Measurements from ENCODE around the gene PCDHB11.
"Not testable (repeated sequence)": the region's sequence is repeated elsewhere in the genome, so short reads cannot be mapped to it uniquely, and the experiment has no call there.

Gene PCDHB11

DNA sequence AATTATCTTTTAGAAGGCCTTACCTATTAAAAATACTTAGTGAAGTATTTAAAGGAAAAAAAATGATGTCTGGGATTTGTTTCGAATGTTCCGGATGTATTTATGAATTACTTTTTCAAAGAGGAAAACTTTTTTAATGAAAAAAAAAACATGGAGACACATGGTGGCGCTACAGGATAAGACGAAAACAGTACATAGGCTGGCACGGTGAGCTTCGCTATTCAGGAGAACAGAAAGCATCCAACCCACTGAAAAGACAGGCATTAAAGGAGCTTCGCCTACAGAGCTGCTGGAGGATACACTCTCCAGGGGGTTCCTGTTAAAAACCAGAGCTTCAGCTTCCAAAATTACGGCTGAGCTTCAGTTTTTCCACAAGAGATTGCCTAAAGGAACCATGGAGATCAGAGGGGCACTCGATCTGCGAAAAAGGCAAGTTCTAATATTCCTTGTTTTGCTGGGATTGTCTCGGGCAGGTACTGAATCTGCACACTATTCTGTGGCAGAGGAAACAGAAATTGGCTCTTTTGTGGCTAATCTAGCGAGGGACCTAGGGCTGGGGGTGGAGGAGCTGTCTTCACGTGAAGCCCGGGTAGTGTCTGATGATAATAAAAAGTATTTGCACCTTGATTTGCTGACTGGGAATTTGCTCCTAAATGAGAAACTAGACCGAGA is 23.8 kb downstream of the PCDHB11 start, which contains the start of gene PCDHB14:
Gene PCDHB14 (plus strand): TSS at position 232 of the 672 bp plus-strand sequence. CDS start 163 bp downstream, at position 395.
- Histone ChIP-seq H3K36me3 (ENCODE audit: control insufficient read depth, insufficient read depth, low read length) (no peaks in the 10 kb centered on the region), H3K27me3 (ENCODE audit: control insufficient read depth, insufficient read depth, low read length) (no peaks in the 10 kb centered on the region), H3K79me2 (no peaks in the 10 kb centered on the region), H3K9ac (no peak within 1 kb of the TSS), H3K4me3 (ENCODE audit: low read depth, low read length) (peak within 1 kb of the TSS; percentile 36), H3K27ac (no peak within 1 kb of the TSS), H3K9me3 (ENCODE audit: control insufficient read depth, low read length) (peaks cover 6% of the 10 kb centered on the region), H3K4me2 (ENCODE audit: low read length) (peak within 1 kb of the TSS; percentile 58), H3K4me1 (no peaks in the 10 kb centered on the region), H2AFZ (no peak within 1 kb of the TSS)
- TF ChIP-seq, protein P1, sequence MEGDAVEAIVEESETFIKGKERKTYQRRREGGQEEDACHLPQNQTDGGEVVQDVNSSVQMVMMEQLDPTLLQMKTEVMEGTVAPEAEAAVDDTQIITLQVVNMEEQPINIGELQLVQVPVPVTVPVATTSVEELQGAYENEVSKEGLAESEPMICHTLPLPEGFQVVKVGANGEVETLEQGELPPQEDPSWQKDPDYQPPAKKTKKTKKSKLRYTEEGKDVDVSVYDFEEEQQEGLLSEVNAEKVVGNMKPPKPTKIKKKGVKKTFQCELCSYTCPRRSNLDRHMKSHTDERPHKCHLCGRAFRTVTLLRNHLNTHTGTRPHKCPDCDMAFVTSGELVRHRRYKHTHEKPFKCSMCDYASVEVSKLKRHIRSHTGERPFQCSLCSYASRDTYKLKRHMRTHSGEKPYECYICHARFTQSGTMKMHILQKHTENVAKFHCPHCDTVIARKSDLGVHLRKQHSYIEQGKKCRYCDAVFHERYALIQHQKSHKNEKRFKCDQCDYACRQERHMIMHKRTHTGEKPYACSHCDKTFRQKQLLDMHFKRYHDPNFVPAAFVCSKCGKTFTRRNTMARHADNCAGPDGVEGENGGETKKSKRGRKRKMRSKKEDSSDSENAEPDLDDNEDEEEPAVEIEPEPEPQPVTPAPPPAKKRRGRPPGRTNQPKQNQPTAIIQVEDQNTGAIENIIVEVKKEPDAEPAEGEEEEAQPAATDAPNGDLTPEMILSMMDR (IDR thresholded peaks at IDR 0.05), result no peak

DNA sequence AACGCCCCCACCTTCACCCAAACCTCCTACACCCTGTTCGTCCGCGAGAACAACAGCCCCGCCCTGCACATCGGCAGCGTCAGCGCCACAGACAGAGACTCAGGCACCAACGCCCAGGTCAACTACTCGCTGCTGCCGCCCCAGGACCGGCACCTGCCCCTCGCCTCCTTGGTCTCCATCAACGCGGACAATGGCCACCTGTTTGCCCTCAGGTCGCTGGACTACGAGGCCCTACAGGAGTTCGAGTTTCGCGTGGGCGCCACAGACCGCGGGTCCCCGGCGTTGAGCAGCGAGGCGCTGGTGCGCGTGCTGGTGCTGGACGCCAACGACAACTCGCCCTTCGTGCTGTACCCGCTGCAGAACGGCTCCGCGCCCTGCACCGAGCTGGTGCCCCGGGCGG is 25.4 kb downstream of the PCDHB11 start:
- not testable (repeated sequence) for H3K9me3 ChIP-seq (ENCODE audit: control insufficient read depth, low read length); H2AFZ ChIP-seq; H3K4me1 ChIP-seq; H3K4me2 ChIP-seq (ENCODE audit: low read length); H3K79me2 ChIP-seq; H3K27me3 ChIP-seq (ENCODE audit: control insufficient read depth, insufficient read depth, low read length); H3K9ac ChIP-seq; H3K4me3 ChIP-seq (ENCODE audit: low read depth, low read length); H3K36me3 ChIP-seq (ENCODE audit: control insufficient read depth, insufficient read depth, low read length); H3K27ac ChIP-seq

DNA sequence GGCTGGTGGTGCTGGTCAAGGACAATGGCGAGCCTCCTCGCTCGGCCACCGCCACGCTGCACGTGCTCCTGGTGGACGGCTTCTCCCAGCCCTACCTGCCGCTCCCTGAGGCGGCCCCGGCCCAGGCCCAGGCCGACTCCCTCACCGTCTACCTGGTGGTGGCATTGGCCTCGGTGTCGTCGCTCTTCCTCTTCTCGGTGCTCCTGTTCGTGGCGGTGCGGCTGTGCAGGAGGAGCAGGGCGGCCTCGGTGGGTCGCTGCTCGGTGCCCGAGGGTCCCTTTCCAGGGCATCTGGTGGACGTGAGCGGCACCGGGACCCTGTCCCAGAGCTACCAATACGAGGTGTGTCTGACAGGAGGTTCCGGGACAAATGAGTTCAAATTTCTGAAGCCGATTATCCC is 26.0 kb downstream of the PCDHB11 start:
- not testable (repeated sequence) for H3K4me1 ChIP-seq; H3K9ac ChIP-seq; H3K4me2 ChIP-seq (ENCODE audit: low read length); H3K27me3 ChIP-seq (ENCODE audit: control insufficient read depth, insufficient read depth, low read length); H3K9me3 ChIP-seq (ENCODE audit: control insufficient read depth, low read length); H2AFZ ChIP-seq; H3K79me2 ChIP-seq; H3K27ac ChIP-seq; H3K36me3 ChIP-seq (ENCODE audit: control insufficient read depth, insufficient read depth, low read length); H3K4me3 ChIP-seq (ENCODE audit: low read depth, low read length)

DNA sequence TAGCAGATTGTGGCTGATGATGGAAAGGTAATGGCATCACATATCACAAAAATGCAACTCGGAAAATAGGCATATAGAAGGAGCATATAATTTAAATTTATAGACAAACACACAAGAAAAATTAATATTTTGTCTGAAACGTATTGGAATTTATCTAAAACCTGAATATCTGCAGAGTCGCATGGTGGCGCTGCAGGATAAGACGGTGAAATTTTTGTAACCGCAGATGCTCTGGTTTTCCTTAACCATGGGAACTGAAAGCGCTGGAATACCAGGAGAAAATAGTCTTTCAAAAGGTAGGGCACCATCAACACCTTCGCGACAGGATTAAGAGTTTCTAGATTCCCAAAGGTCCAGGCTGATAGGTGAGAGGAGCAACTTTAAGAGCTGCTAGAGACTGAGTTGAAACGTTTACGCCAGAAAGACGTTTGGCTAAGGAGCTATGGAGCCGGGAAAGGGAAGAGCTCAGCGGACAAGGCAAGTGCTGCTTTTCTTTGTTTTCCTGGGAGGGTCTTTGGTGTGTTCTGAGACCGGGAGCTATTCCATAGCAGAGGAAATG is 34.8 kb downstream of the PCDHB11 start:
- Histone ChIP-seq H3K9ac (no peak overlapping the region), H3K36me3 (ENCODE audit: control insufficient read depth, insufficient read depth, low read length) (no peaks in the 10 kb centered on the region), H3K9me3 (ENCODE audit: control insufficient read depth, low read length) (peaks cover 8% of the 10 kb centered on the region), H2AFZ (no peak overlapping the region), H3K27me3 (ENCODE audit: control insufficient read depth, insufficient read depth, low read length) (no peaks in the 10 kb centered on the region), H3K4me3 (ENCODE audit: low read depth, low read length) (peak overlapping the region; percentile 26), H3K27ac (no peak overlapping the region), H3K79me2 (no peaks in the 10 kb centered on the region), H3K4me1 (no peaks in the 10 kb centered on the region), H3K4me2 (ENCODE audit: low read length) (no peak overlapping the region)
- TF ChIP-seq, protein P1 (IDR thresholded peaks at IDR 0.05), result peak; percentile 31

DNA sequence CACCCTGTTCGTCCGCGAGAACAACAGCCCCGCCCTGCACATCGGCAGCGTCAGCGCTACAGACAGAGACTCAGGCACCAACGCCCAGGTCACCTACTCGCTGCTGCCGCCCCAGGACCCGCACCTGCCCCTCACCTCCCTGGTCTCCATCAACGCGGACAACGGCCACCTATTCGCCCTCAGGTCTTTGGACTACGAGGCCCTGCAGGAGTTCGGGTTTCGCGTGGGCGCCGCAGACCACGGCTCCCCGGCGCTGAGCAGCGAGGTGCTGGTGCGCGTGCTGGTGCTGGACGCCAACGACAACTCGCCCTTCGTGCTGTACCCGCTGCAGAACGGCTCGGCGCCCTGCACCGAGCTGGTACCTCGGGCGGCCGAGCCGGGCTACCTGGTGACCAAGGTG is 36.5 kb downstream of the PCDHB11 start:
- not testable (repeated sequence) for H3K4me2 ChIP-seq (ENCODE audit: low read length); H3K36me3 ChIP-seq (ENCODE audit: control insufficient read depth, insufficient read depth, low read length); H3K4me1 ChIP-seq; H2AFZ ChIP-seq; H3K9ac ChIP-seq; H3K79me2 ChIP-seq; H3K4me3 ChIP-seq (ENCODE audit: low read depth, low read length); H3K27me3 ChIP-seq (ENCODE audit: control insufficient read depth, insufficient read depth, low read length); H3K27ac ChIP-seq
- peaks cover 12% of the 10 kb centered on the region for H3K9me3 ChIP-seq (ENCODE audit: control insufficient read depth, low read length)

DNA sequence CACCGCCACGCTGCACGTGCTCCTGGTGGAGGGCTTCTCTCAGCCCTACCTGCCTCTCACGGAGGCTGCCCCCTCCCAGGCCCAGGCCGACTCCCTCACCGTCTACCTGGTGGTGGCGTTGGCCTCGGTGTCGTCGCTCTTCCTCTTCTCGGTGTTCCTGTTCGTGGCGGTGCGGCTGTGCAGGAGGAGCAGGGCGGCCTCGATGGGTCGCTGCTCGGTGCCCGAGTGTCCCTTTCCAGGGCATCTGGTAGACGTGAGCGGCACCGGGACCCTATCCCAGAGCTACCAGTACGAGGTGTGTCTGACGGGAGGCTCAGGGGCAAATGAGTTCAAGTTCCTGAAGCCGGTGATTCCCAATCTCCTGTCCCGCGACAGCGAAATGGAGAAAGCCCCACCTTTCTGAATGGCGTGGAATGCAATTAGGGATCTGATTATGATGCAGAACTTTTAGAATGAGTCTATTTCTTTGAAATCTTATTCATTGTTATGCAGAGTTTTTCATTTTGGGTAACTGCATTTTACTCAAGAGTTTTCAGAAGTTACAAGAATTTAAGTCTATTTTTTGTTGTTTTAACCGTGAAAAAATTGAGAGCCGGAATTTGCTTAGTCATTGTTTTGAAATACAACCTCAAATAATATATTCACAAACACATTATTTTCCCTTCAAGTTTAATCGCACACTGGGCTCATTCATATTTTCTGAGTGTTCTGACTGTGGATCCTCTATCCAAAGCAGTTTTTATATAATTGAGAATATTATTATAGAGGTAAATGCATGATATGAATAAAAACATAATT is 37.3 kb downstream of the PCDHB11 start:
- H3K27ac ChIP-seq, result no peak overlapping the region
- no peak overlapping the region for H3K4me3 ChIP-seq (ENCODE audit: low read depth, low read length)
- no peak overlapping the region for H3K4me2 ChIP-seq (ENCODE audit: low read length)
- H3K9ac ChIP-seq, result no peak overlapping the region
- no peaks in the 10 kb centered on the region for H3K79me2 ChIP-seq
- no peak overlapping the region for H2AFZ ChIP-seq
- no peaks in the 10 kb centered on the region for H3K27me3 ChIP-seq (ENCODE audit: control insufficient read depth, insufficient read depth, low read length)
- peaks cover 12% of the 10 kb centered on the region for H3K9me3 ChIP-seq (ENCODE audit: control insufficient read depth, low read length)
- H3K36me3 ChIP-seq (ENCODE audit: control insufficient read depth, insufficient read depth, low read length), result no peaks in the 10 kb centered on the region
- no peaks in the 10 kb centered on the region for H3K4me1 ChIP-seq
- TF ChIP-seq, protein P1 (IDR thresholded peaks at IDR 0.05), result no peak

All from parathyroid adenoma (tissue), 2 donors.